Measurements from ENCODE around the gene SYNE3.
"Not testable (repeated sequence)": the region's sequence is repeated elsewhere in the genome, so short reads cannot be mapped to it uniquely, and the experiment has no call there.

The SYNE3 gene

DNA sequence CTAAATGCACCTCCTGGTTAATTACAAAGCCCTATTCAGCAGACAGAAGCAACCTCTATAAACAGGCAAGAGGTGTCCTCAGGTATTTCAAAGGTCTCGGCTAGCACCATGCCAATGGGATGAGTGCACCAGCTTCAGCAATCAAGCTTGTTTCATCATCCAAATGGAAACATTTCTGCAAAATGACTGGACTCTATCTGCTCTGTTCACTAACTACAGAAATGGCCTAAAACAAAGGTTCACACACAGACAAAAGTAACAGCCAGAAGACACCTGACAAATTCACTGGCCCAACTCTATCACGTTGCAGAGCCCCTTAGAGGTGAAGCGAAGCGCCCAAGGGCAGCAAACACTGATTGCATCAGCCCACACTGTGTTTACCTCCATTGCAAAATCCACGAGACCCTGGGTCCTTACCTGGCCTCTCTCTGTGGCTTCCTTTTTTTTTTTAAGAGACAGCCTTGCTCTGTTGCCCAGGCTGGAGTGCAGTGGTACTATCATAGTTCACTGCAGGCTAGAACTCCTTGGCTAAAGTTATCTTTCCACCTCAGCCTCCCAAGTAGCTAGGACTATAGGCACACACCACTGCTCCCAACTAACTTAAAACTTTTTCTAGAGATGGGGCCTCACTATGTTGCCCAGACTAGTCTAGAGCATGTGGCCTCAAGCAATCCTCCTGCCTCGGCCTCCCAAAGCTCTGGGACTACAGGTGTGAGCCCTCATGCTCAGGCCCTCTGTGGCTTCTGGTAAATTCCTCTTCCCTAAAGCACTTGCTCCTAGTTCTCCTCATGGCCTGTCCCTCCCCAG, 8.5 kb upstream of the SYNE3 start:
- no peak for DNase-seq (ENCODE audit: low read depth in 2 of 2)

DNA sequence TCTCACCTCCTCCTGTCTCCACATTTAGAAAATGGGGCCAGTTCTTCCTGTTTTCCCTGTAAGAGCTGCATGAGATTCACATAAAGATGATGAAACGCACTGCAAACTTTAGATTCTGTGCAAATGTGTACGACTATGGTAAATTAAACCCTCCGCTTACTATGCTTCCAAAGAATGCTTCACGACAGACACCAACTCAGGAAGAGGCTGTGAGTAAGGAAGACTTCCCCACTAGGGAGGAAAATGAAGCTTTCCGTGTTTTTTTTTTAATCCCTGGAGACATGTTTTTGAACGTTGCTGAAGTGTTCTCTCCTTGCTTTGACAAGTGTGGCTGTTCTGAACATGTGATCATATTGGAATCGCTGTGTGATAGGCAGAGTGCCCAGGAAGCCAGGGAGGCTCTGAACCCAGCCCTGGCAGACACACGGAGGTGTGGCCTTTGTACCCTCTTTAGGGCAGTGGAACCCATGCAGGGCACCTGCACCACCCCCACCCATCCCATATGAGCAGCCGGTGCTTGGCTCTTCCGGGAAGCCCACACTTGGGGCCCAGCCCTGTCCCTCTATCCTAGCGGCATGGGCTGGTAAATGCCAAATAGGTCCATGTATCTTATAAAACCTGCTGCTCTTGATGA, 7.5 kb upstream of the SYNE3 start:
- no peak for DNase-seq (ENCODE audit: low read depth in 2 of 2)

DNA sequence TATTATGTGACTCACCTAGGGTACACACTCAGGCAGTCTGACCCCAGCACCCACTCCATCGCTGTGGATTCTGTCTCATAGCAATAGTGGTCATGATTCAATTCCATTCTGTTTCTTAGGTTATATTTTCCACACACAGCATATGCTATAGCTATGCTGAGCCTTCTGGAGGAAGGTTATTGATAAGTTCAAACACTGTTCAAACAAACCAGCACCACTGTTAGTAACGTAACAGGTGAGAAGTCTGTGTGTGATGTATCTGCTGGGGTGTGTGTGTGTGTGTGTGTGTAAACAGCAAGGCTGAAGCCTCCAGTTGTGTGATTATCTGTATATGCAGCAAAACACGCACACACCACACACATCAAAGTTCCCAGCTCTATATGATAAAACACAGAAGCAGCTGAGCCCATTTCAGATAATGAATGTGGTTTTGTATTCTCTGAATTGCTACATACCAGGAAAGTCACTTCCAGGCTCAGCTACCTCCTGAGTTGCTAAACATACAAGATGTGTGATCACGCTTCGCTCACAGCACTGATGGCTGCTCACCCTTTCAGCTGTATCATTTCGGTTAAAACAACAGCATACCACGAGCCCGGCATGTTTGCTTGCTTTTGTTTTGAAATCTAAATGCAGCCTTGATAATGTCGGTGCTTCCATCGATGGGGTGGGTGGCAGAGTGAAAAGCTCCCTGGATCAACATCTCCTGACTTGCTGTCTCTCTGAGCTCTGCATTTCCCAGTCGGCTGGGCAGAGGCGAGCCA, 6.8 kb upstream of the SYNE3 start:
- DNase-seq (ENCODE audit: low read depth in 2 of 2) = no peak

DNA sequence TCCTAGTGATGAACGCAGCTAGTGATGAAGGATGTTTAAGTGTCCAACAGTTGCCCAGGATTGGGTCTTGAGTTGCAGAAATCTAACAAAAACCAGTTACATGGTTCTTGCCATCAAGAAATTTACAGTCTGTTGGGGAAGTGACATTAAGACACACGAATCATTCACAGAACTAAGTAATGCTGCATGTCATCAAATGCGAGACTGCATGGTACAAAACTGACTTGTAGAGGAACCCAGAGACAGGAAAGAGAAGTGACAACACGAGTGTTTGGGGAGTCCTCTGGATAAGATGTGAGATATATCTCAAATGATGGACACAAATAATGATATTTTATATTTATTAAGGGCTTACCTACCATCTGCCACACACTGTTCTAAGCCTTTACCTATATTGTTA, 6.1 kb upstream of the SYNE3 start:
- no peak for DNase-seq (ENCODE audit: low read depth in 2 of 2)

DNA sequence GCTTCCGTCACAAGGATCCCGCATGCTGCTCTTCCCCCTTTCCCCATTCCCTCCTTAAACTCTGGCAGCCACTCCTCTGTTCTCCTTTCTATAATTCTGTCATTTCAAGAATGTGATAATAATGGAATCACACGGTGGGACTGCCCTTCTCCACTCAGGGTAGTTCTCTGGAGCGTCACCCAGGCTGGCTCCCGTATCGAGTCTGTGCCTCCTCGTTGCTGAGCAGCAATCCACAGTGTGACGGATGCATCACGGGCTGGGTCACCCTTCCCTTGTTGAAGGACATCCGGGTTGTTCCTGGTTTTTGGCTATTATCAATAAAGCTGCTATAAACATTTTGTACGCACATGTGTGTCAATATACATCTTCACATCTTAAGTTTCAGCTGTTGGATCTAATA, 5.7 kb upstream of the SYNE3 start:
- DNase-seq (ENCODE audit: low read depth in 2 of 2) = no peak

DNA sequence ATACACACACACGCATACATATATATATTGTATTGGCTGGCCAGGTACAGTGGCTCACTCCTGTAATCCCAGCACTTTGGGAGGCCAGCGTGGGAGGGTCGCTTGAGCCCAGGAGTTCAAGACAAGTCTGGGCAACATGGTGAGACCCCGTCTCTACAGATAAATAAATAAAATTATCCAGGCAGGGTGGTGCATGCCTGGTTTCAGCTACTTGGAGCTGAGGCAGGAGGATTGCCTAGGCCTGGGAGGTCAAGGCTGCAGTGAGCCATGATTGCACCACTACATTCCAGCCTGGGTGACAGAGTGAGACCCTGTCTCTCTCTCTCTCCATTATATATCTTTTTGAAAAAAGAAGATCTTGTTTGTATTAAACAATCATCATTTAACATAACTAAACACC, 4.6 kb upstream of the SYNE3 start:
- no peak for DNase-seq (ENCODE audit: low read depth in 2 of 2)

DNA sequence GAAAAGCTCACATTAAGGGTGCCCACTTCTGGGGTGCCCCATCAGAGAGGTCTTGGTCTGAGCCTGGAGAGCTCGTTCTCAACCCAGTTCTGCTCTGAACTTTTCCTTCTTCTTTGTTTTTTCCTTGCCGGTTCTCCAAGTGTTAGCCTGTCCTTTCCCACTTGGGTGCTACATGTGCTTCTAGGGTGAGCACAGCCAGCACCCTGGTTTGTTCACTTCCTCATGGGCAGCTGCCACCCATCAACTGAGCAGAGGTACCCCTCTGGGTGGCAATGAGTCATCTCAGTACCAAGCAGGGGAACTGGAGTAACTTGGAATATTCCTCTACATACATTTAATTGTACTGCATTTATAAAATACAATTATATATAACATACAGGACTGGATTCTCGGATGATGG, 3.9 kb upstream of the SYNE3 start:
- DNase-seq (ENCODE audit: low read depth in 2 of 2) = no peak

DNA sequence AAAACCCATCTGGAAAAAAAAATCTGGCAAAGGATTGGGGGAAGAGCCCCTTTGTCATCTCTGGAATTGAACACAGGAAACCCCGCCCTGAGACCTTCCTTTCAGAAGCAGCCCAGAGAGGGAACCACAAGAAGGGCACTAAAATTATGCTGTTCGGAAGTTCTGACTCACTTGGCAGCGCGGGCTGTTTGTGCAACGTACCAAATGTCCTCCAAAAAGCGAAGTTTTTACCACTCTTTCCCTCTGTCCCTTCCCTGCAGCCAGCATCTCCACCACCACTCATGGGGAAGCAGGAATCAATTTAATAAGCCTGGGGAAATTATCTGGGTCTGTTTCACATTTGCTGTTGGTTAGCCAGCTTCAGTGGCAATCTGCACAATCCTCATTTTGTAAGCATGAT, 3.2 kb upstream of the SYNE3 start:
- peak; percentile 59 to 64 for DNase-seq (ENCODE audit: low read depth in 2 of 2)

DNA sequence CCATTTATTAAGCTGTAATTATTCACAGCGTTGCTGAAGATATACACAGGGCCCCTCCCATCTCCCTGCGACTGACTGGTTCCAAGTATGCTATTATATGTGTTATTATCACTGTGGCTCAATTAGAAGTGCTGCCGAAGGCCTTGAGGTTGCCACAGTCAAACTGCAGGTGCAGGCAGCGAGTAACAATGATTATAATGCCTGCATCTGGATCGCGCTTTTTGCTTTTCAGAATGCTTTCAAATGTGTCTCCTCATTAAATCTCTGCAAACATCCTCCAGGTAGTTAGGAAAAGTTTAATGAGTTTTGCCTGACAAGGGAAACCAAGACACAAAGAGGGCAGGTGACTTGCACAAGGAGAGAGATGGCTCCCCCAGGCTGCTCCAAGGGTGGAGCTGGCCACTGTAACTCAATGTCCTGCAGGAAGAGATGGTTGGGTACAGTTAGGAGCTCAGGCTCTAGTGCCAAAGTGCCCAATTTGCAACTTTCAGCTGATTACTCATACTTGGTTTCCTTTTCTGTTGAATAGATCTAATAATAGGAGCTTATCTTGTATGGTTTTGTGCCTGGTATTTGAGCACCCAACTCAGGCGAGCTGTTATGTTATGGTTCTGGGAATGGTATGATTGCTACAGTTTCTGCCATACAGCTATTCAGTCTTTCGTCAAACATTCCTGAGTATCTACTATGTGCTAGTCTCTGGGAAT, 1.7 kb upstream of the SYNE3 start:
- DNase-seq (ENCODE audit: low read depth in 2 of 2) = no peak

DNA sequence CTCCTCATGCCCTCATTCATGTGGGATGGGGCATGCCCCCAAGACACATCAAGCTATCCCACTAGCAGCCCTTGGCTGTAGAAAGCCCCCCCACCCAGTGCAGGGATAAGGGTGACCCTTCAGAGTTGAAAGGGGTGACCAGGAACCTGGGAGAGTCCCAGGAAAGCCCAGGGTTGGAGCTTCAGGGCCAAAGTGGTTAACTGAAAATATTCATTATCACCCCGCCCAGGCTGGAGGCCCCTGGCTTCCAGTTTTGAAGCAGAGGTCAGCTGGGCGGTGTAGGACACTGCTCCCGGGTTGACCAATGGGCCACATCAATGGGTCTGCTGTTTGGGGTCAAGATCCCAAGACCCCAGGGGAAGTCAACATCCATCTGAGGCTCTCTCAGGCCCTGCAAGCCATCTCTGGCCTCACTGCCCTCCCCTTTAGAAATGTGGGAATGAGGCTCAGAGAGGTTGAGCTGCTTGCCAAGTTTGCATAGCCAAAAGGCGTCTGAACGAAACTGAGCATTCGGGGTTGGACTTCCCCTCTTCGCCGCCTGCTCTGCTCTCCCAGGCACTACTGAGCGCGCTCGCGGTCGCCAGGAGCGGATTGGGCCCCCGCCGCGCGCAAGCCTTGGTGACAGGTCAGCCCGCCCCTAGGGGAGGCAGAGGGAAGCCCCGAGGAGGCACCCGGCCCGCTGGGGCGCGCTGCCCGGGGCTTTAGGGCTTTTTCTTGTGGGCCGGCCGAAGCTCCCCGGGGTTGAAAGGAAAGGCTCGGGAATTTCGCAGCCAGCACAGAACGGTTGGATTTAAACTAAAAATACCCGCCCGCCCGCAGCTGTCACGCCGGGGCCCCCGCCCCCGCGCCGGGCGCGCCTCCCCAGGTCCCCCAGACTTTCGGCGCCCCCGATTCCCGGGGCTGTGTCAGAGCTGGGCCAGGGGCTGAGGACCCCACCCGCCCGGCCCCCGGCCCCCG, 576 bp downstream of the SYNE3 start:
- DNase-seq (ENCODE audit: low read depth in 2 of 2) = peak; percentile 83 to 87

DNA sequence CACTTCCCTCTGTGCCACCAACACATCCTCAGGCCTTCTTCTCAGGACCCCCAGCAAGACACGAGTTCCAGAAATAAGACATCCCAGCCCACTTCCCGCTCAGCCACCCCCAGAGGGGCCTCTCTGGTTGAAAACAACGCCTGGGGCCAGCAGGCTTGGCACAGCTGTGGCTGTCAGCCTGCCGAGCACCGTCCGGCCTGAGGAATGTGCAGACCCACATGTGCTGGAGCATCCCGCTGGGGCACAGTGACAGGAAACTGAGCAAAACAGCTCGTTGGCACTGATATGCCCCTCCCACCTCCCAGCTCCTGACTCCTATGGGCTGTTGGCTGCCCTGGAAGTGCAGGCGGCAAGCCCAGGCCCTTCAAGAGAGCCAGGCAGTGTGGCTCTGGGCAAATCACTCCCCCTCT, 1.4 kb downstream of the SYNE3 start:
- DNase-seq (ENCODE audit: low read depth in 2 of 2) = no peak

DNA sequence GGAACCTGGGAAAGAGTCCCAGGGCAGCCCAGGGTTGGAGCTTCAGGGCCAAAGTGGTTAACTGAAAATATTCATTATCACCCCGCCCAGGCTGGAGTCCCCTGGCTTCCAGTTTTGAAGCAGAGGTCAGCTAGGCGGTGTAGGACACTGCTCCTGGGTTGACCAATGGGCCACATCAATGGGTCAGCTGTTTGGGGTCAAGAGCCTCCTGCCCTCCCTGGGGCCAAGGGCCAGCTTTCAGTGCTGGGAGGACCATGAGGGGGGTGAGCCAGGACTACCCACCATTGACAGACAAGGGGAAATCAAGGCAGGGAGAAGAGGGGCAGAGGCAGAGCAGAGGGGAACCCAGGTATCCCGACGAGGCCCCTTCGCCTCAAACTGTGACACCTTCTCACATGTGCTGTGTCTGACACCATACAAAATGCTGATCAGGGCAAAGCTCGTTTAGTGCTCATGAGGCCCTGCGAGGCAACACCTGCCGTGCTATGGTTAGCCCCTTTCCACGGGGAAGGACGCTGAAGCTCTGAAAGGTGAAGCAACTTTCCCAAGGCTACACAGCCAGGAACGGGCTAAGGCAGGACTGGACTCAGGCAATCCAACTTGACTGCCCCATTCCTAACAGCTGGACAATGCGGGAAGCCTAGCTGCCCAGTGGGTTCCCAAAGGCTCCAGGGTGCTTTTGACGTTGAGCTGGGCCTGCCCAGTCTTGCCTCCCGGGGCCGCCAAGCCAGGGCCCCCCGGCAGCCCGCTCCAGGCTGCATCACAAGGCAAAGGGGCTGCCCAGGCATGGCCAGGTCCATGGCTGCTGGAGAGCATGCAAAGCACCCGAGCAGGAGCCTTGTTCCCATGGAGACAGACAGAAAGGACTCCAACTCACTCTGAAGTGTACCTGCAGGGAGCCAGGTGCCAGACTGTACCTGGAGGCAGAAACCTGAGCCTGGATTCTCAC, 2.0 kb downstream of the SYNE3 start:
- no peak for DNase-seq (ENCODE audit: low read depth in 2 of 2)

DNA sequence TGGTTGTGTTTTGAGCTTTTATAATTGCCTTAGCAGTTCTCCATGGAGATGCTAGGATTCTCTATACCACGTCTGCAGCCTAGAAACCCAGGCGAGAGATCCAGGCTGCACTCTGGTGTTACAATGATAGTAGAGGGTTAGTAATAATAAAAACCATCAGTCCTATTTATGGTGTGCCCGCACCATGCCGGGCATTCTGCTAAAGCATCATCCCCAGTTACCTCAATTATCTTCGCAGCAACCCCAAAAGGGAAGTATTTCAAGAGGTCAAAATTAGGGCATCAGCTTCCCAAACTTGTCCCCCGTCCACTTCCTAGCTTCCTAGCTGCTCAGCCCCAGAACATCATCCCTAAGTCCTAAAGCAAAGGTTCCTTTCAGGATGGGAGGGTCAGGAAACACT, 3.2 kb downstream of the SYNE3 start:
- DNase-seq (ENCODE audit: low read depth in 2 of 2) = no peak

DNA sequence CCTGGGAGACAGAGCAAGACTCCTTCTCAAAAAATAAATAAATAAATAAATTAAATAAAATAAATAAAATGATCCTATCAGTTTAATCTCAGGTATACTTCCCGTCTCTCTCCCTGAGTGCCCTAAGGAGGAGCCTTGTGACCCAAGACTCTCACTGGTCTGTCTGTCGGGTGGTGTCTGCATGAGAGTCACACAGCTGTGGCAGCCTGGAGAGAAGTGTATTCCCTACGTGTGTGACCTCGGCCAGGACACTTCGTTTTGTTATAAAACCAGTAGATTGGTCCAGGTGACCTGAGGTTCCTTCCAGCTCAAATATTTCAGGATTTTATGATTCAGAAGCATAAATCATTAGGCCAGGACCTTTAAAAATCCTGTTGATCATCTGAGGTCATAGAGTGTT, 4.8 kb downstream of the SYNE3 start:
- DNase-seq (ENCODE audit: low read depth in 2 of 2) = no peak

DNA sequence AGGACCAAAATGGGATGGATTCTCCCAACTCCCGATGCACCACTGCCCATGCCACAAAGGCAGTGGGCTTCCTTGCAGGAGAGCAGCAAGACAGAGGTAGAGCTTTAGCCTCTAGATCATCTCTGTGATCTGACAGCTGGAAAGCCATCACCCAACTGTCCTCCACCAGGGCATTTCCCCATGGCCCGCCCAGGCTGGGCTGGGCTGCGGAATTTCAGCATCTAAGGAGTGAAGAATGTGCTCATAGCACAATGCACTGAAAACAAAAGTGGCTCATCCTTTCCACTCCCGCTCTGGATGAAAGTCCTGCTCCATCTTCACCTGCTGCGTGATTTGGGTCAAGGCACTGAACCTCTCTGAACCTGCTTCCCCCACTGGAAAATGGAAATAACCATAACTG, 5.6 kb downstream of the SYNE3 start:
- DNase-seq (ENCODE audit: low read depth in 2 of 2) = no peak

DNA sequence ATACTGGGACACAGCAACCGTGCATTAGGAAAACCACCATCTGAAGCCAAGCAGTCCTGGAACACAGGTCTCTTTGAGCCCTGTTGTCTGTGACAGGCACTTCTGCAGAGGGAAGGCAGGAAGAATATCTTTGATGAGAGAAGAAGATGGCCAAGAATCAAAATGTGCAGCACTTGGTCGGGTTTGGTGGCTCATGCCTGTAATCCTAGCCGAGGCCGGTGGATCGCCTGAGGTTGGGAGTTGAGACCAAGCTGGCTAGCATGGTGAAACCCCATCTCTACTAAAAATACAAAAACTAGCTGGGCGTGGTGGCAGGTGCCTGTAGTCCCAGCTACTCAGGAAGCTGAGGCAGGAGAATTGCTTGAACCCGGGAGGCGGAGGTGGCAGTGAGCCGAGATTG, 6.1 kb downstream of the SYNE3 start:
- DNase-seq (ENCODE audit: low read depth in 2 of 2) = not testable (repeated sequence)

DNA sequence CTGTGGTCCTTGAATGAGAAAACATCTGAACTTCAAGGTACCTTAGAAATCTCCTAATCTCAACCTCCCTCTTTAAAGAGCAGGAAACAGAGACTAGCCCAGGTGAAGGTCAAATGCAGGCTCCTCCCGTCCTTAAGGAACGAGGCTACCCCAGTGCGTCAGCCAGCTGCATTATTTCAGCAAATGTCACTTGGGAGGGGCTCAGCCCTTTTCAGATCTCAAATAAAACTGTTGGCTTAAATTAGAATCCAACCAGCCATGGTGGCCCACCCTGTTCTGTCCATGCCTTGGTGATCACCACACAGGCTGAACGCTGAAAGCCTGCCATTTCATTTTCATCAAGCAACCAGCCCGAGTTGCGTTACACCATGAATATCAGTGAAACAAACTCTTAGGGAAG, 7.0 kb downstream of the SYNE3 start:
- no peak for DNase-seq (ENCODE audit: low read depth in 2 of 2)

DNA sequence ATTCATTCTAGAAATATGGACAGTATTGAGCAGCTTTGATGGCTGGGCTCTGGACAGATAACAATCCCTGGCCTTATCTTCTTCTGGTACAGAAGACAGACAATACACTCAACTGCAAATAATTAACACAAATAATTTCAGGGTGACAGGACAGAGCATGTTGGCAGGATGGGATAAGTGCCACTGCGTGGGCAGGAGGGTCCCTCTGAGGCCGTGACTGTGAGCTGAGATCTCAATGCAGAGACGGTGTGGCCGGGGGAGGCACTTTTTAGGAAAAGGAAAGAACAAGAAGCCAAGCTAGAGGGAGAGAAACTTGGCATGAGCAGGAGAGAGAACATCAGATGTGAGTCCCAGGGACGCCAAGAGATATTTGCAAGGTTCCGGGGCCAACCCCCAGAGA, 8.1 kb downstream of the SYNE3 start:
- DNase-seq (ENCODE audit: low read depth in 2 of 2) = no peak

DNA sequence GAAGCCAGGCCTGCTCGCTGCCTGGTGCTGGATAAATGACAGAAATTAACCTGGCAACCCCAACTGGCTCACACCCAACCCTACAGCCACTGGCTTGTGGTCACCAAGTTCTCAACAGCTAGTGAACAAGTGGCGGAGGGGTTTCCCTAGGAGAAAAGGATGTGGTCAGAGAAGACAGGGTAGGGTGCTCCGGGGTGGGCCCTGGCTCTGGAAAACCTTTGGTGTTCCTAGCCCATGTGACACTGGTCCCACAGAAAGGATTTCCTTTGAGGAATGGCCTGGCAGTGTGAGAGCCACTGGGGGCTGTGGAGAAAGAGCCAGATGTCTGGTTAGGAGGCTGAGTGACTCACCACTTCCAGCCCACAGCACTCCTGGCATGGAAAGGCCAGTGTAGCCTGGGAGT, 8.7 kb downstream of the SYNE3 start:
- no peak for DNase-seq (ENCODE audit: low read depth in 2 of 2)

DNA sequence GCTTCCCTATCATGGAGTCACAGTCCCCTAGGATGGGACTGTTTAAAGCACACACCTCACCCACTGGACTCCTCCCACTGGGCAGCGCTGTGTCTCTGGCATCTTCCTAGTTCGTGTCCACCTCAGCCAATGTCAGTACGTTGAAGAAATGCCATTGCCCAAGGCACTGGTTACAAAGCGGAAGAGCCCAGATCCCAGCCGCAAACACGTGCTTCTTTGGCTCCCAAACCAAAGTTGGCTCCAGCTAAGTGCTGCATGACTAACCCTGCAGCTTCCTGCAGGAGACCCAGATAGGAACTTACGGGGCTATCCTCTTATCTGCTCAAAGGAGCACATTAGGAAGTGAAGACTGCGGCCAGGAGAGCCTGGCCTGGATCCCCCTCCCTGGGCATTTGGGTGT, 9.3 kb downstream of the SYNE3 start:
- no peak for DNase-seq (ENCODE audit: low read depth in 2 of 2)

Data from stimulated activated CD8-positive, alpha-beta memory T cell treated with anti-CD3 and anti-CD28 coated beads, Interleukin-15, amount 100 ng/mL, for 48 hours (primary cell).